IMR-90 (cell line): ENCODE measurements around the gene SYNE3. TPM values are rescaled to one million over a fixed set of nuclear protein-coding genes. Genes with fewer than 3 reads are reported as not detected.

Experiments
- ATAC-seq: fragments of 200-7000 bp; cut with Tn5 transposase; 2 replicates; pipeline ENCODE4 v1.9.1; 2020; ENCODE audit warnings: low read depth, mild to moderate bottlenecking, moderate library complexity
- BruUV-seq: library from RNA; stranded (reverse); fragments of 400-500 nt; replicated peaks from 2 replicates; lab custom pipeline; 2021; lab: Mats Ljungman, UMichigan
- CTCF ChIA-PET: fragments of 300-600 bp; formaldehyde crosslinking; extraction: SDS; loops from one replicate; lab custom pipeline; 2021; ENCODE audit warnings: antibody characterized with exemption; lab: Yijun Ruan, JAX
- POLR2A ChIA-PET: fragments of 300-600 bp; sonication (Branson Sonifier 250); formaldehyde crosslinking; loops from one replicate; lab custom pipeline; 2022; ENCODE audit warnings: antibody characterized with exemption; ENCODE audit not compliant: unreplicated experiment; lab: Charles Lee
- DNase-seq: peaks from one replicate; pipeline ENCODE4 v3.0.0; 2013
- H2AFZ ChIP-seq: replicated peaks from 2 replicates; pipeline ENCODE3; 2013; ENCODE audit warnings: low read length, mild to moderate bottlenecking; ENCODE audit not compliant: poor library complexity
- H2AK5ac ChIP-seq: 2 replicates; pipeline ENCODE4 v1.6.1; 2013; ENCODE audit warnings: low read depth, low read length, inconsistent platforms
- H2AK9ac ChIP-seq: replicated peaks from 2 replicates; pipeline ENCODE3; 2013; ENCODE audit warnings: mild to moderate bottlenecking, low read depth, low read length, moderate library complexity; ENCODE audit not compliant: poor library complexity
- H2BK120ac ChIP-seq: 2 replicates; pipeline ENCODE4 v1.6.1; 2013; ENCODE audit warnings: low read depth, low read length, inconsistent platforms
- H2BK15ac ChIP-seq: 3 replicates; pipeline ENCODE4 v1.6.1; 2013; ENCODE audit warnings: low read depth, low read length, inconsistent platforms
- H2BK20ac ChIP-seq: 2 replicates; pipeline ENCODE4 v1.6.1; 2013; ENCODE audit warnings: low read depth, mild to moderate bottlenecking, inconsistent platforms, low read length, moderate library complexity
- H2BK5ac ChIP-seq: 2 replicates; pipeline ENCODE4 v1.6.1; 2013; ENCODE audit warnings: mild to moderate bottlenecking, low read depth, low read length, inconsistent platforms; ENCODE audit not compliant: poor library complexity, severe bottlenecking
- H3K14ac ChIP-seq: replicated peaks from 2 replicates; pipeline ENCODE4 v1.6.1; 2013; ENCODE audit warnings: low read depth, low read length, inconsistent platforms
- H3K18ac ChIP-seq: 2 replicates; pipeline ENCODE4 v1.6.1; 2013; ENCODE audit warnings: low read depth, low read length, control low read depth
- H3K23ac ChIP-seq: 2 replicates; pipeline ENCODE4 v1.6.1; 2013; ENCODE audit warnings: low read depth, low read length, inconsistent platforms
- H3K27ac ChIP-seq: 2 replicates; pipeline ENCODE4 v1.5.1; 2013; ENCODE audit warnings: mild to moderate bottlenecking, control low read depth, low read length; ENCODE audit not compliant: insufficient read depth
- H3K27me3 ChIP-seq: 2 replicates; pipeline ENCODE4 v1.6.1; 2013; ENCODE audit warnings: low read length; ENCODE audit not compliant: control insufficient read depth, insufficient read depth
- H3K36me3 ChIP-seq: 2 replicates; pipeline ENCODE4 v1.6.1; 2013; ENCODE audit warnings: low read length, mixed read lengths; ENCODE audit not compliant: control insufficient read depth, insufficient read depth
- H3K4ac ChIP-seq: 2 replicates; pipeline ENCODE4 v1.6.1; 2013; ENCODE audit warnings: low read depth, low read length, inconsistent platforms
- H3K4me1 ChIP-seq: 2 replicates; pipeline ENCODE4 v1.6.1; 2013; ENCODE audit warnings: low read length, mixed read lengths; ENCODE audit not compliant: control insufficient read depth, insufficient read depth
- H3K4me2 ChIP-seq: 2 replicates; pipeline ENCODE4 v1.6.1; 2013; ENCODE audit warnings: low read depth, mild to moderate bottlenecking, control low read depth, low read length, moderate library complexity
- H3K4me3 ChIP-seq: 2 replicates; pipeline ENCODE4 v1.5.1; 2013; ENCODE audit warnings: low read depth, mild to moderate bottlenecking, control low read depth, low read length, moderate library complexity; ENCODE audit not compliant: insufficient read depth
- H3K56ac ChIP-seq: 2 replicates; pipeline ENCODE4 v1.6.1; 2013; ENCODE audit warnings: low read length, inconsistent platforms; ENCODE audit not compliant: insufficient read depth; ENCODE audit errors: extremely low read depth
- H3K79me1 ChIP-seq, 2 experiments: 2 replicates each; pipeline ENCODE4 v1.6.1; 2013; ENCODE audit warnings: low read length in 2 of 2, inconsistent platforms in 1 of 2, low read depth in 1 of 2
- H3K9ac ChIP-seq: 2 replicates; pipeline ENCODE4 v1.6.1; 2013; ENCODE audit warnings: low read depth, low read length, control low read depth
- H3K9me1 ChIP-seq: 2 replicates; pipeline ENCODE4 v1.6.1; 2013; ENCODE audit warnings: low read length, inconsistent platforms; ENCODE audit not compliant: insufficient read depth
- H3K9me3 ChIP-seq: 2 replicates; pipeline ENCODE4 v1.6.1; 2013; ENCODE audit warnings: low read length; ENCODE audit not compliant: control insufficient read depth, insufficient read depth
- H4K20me1 ChIP-seq: 2 replicates; pipeline ENCODE4 v1.6.1; 2013; ENCODE audit warnings: low read length, inconsistent platforms; ENCODE audit not compliant: insufficient read depth
- H4K5ac ChIP-seq: 2 replicates; pipeline ENCODE4 v1.6.1; 2013; ENCODE audit warnings: mild to moderate bottlenecking, low read depth, low read length, control low read depth
- H4K8ac ChIP-seq, 2 experiments: 2 replicates each; pipeline ENCODE4 v1.6.1; 2013; ENCODE audit warnings: low read depth in 2 of 2, low read length in 2 of 2, control low read depth in 1 of 2, inconsistent platforms in 1 of 2
- H4K91ac ChIP-seq: 2 replicates; pipeline ENCODE4 v1.6.1; 2013; ENCODE audit warnings: low read depth, low read length, inconsistent platforms; ENCODE audit not compliant: insufficient read depth
- BHLHE40 ChIP-seq: fragments of 150-350 bp; IDR thresholded peaks from 2 replicates; pipeline ENCODE4 v1.6.1; 2016; ENCODE audit warnings: mild to moderate bottlenecking, low read depth, low read length
- CHD1 ChIP-seq: IDR thresholded peaks from 2 replicates; pipeline ENCODE4 v1.6.1; 2012; ENCODE audit warnings: low read depth, low read length, improper control_type of control experiment
- ELK1 ChIP-seq: fragments of 150-350 bp; IDR thresholded peaks from 2 replicates; pipeline ENCODE4 v1.6.1; 2016; ENCODE audit warnings: low read depth, mild to moderate bottlenecking, low read length, moderate library complexity, borderline replicate concordance
- MAZ ChIP-seq: IDR thresholded peaks from 2 replicates; pipeline ENCODE4 v1.6.1; 2012; ENCODE audit warnings: low read depth, mild to moderate bottlenecking, low read length, improper control_type of control experiment, moderate library complexity, borderline replicate concordance
- MXI1 ChIP-seq: IDR thresholded peaks from 2 replicates; pipeline ENCODE4 v1.6.1; 2012; ENCODE audit warnings: low read depth, mild to moderate bottlenecking, low read length, moderate library complexity, borderline replicate concordance
- POLR2A ChIP-seq: IDR thresholded peaks from 2 replicates; pipeline ENCODE4 v1.6.1; 2012; ENCODE audit warnings: mild to moderate bottlenecking, low read depth, low read length
- RCOR1 ChIP-seq: IDR thresholded peaks from 2 replicates; pipeline ENCODE4 v1.6.1; 2012; ENCODE audit warnings: mild to moderate bottlenecking, low read length, improper control_type of control experiment; ENCODE audit not compliant: insufficient replicate concordance
- RFX5 ChIP-seq: IDR thresholded peaks from 2 replicates; pipeline ENCODE4 v1.8.0; 2012; ENCODE audit warnings: low read depth, mild to moderate bottlenecking, low read length, moderate library complexity
- SMC3 ChIP-seq: fragments of 150-350 bp; IDR thresholded peaks from 2 replicates; pipeline ENCODE4 v1.6.1; 2016; ENCODE audit warnings: low read depth, mild to moderate bottlenecking, antibody characterized with exemption, low read length, moderate library complexity
- WGBS, 2 experiments: methylation state at CpG; one replicate each; pipeline versions ENCODE4 v1.1.5 to v1.1.7; 2013; ENCODE audit warnings: missing lambda C conversion rate in 2 of 2; ENCODE audit not compliant: insufficient read length in 1 of 2; ENCODE audit errors: extremely low coverage in 2 of 2; 5-methylcytosine and 5-hydroxymethylcytosine counted together
- dilution Hi-C: fragments of 300-500 bp; cut with HindIII; formaldehyde crosslinking; loops from one replicate; pipeline ENCODE4 v1.14.3; 2018; ENCODE audit warnings: low sequenced_read_pairs; ENCODE audit not compliant: unreplicated experiment
- in situ Hi-C: fragments of 300-500 bp; cut with MboI; formaldehyde crosslinking; loops from 3 replicates; pipeline ENCODE4 v1.14.3; 2019; ENCODE audit warnings: low sequenced_read_pairs, inconsistent platforms, mixed read lengths
- intact Hi-C: fragments of 100-400 bp; cut with micrococcal nuclease; formaldehyde crosslinking; loops from 2 replicates; pipeline ENCODE4 v1.10.0; 2022
- polyA plus RNA-seq, 3 experiments: library from polyadenylated mRNA; depleted of rRNA; stranded (reverse); fragments of >200 nt; gene quantifications; 2 replicates each; pipeline ENCODE4 v1.2.3, GENCODE V29; 2012; ENCODE audit warnings: low replicate concordance in 1 of 3
- total RNA-seq: library from RNA; depleted of rRNA; stranded (reverse); fragments of >200 nt; gene quantifications from 2 replicates; pipeline ENCODE4 v1.2.3, GENCODE V29; 2012
- TF ChIP-seq, protein P1 (sequence below): conservative IDR thresholded peaks from 2 replicates; pipeline ENCODE4 v1.5.1; 2012; ENCODE audit warnings: mild to moderate bottlenecking, low read depth, low read length, improper control_type of control experiment

Gene SYNE3
- total and polyA plus RNA-seq, 2 of the 4 experiments (the other 2 are of a cell fraction), result 2.9 to 5.0 TPM

DNA sequence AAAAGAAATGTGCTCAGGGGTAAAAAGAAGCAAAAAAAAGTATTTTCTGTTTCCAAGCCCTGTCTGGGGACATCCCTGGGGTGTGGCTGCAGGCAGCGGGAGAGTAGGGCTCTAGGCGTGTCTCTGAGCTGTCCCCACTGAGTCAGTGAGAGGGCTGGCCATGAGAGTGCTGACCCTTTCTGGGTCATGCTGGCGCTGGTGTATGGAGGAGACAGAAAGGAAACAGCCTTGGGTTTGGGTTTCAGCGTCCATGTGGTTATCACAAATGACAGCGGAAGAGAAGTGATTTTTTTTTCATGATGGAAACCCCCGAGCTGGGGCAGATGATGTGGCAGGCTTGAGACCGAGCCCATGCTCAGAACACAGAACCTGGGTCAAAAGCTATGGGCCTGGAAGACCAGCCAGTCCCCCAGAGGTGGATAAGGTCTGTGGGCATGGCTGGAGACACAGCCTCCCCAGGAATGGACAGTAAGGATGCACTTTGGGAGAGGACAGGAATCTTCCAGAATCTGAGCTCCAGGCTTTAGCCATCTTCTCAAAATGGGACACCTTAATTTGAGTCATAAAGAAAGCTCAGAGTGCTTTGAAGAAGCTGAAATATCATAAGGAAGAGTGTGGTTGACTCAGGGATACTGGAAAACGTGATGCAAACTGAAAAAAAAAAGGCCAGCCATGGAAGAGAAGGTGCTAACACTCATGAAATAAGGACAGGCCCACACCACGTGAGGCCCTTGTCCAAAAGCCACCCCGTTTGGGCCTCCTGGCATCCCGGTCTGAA, 36.2 kb downstream of the SYNE3 start:
- Histone ChIP-seq H2BK120ac (peak overlapping the region; percentile 43; the same call in 1 of the 2 replicates), H4K5ac (no peak overlapping the region), H2AK9ac (peak overlapping the region; percentile 20), H4K91ac (no peak overlapping the region), H2AK5ac (peak overlapping the region; percentile 65), H3K23ac (no peak overlapping the region), H2BK15ac (no peak overlapping the region; the same call in 2 of the 3 replicates), H4K8ac (no peak overlapping the region), H3K9me1 (peaks cover 29% of the 10 kb centered on the region), H4K20me1 (peaks cover 6% of the 10 kb centered on the region; the same call in 1 of the 2 replicates), H3K4me2 (no peak overlapping the region), H3K4me1 (peaks cover 29% of the 10 kb centered on the region), H3K56ac (no peak overlapping the region), H2BK5ac (no peak overlapping the region), H3K14ac (0 out of 2 replicates have a peak overlapping the region, but pooled peaks have one; percentile 44), H3K9ac (no peak overlapping the region), H3K4me3 (no peak overlapping the region), H2AFZ (no peak overlapping the region), H3K27me3 (no peaks in the 10 kb centered on the region), H3K18ac (no peak overlapping the region), H3K4ac (peak overlapping the region; percentile 41; the same call in 1 of the 2 replicates), H3K79me1 (peaks cover 0 to 78% of the 10 kb centered on the region in 2 experiments; a peak in 2 of 4 replicates), H2BK20ac (peak overlapping the region; percentile 39; the same call in 1 of the 2 replicates), H3K36me3 (no peaks in the 10 kb centered on the region), H3K27ac (no peak overlapping the region), H3K9me3 (no peaks in the 10 kb centered on the region)
- TF ChIP-seq RCOR1 (no peak), MAZ (no peak), SMC3 (no peak), BHLHE40 (no peak), RFX5 (no peak), MXI1 (no peak), POLR2A (no peak), ELK1 (no peak), CHD1 (no peak)
- TF ChIP-seq, protein P1, sequence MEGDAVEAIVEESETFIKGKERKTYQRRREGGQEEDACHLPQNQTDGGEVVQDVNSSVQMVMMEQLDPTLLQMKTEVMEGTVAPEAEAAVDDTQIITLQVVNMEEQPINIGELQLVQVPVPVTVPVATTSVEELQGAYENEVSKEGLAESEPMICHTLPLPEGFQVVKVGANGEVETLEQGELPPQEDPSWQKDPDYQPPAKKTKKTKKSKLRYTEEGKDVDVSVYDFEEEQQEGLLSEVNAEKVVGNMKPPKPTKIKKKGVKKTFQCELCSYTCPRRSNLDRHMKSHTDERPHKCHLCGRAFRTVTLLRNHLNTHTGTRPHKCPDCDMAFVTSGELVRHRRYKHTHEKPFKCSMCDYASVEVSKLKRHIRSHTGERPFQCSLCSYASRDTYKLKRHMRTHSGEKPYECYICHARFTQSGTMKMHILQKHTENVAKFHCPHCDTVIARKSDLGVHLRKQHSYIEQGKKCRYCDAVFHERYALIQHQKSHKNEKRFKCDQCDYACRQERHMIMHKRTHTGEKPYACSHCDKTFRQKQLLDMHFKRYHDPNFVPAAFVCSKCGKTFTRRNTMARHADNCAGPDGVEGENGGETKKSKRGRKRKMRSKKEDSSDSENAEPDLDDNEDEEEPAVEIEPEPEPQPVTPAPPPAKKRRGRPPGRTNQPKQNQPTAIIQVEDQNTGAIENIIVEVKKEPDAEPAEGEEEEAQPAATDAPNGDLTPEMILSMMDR, result no peak
- intact Hi-C loops, result no loop called here
- ATAC-seq, result no peak
- DNase-seq, result peak; percentile 31
- no TSS peak for BruUV-seq
- ChIA-PET POLR2A (interaction anchor here (0.6 to 0.7 kb wide), 2 partner anchors 22 to 790 kb away, joined by 5 to 7 read pairs; no protein-coding TSS in a partner anchor), CTCF (interaction anchor here (0.8 to 1.3 kb wide), 3 partner anchors 17 to 46 kb away, joined by 3 to 5 read pairs (median 3); no protein-coding TSS in a partner anchor)
- WGBS, 2 experiments, result 56% methylated on average over 6 of the region's 11 CpGs; no CpG with 5 or more reads in 1 of the 2 experiments
- dilution Hi-C loops, result no loop called here
- in situ Hi-C loops, result no loop called here
